GM12878 (cell line): Measurements from ENCODE around the gene NEK11.

Source experiments
- EZH2 ChIP-seq: IDR thresholded peaks from 2 replicates; pipeline ENCODE4 v1.6.1; 2012; ENCODE audit warnings: low read depth, mild to moderate bottlenecking, control low read depth, inconsistent platforms, low read length, borderline replicate concordance; ENCODE audit not compliant: control insufficient read depth
- IKZF1 ChIP-seq: fragments of 450-650 bp; conservative IDR thresholded peaks from 2 replicates; pipeline ENCODE4 v1.6.1; 2017; ENCODE audit warnings: antibody characterized with exemption, mild to moderate bottlenecking
- JUND ChIP-seq: IDR thresholded peaks from 2 replicates; pipeline ENCODE4 v1.6.1; 2012; ENCODE audit warnings: low read depth, mild to moderate bottlenecking, low read length, improper control_type of control experiment, moderate library complexity
- RFX5 ChIP-seq: IDR thresholded peaks from 2 replicates; pipeline ENCODE4 v1.6.1; 2011; ENCODE audit warnings: low read depth, low read length, improper control_type of control experiment
- SUPT20H ChIP-seq: IDR thresholded peaks from 2 replicates; pipeline ENCODE4 v1.6.1; 2011; ENCODE audit warnings: low read depth, mild to moderate bottlenecking, low read length, moderate library complexity, borderline replicate concordance; ENCODE audit not compliant: control insufficient read depth
- TCF7 ChIP-seq: IDR thresholded peaks from 2 replicates; pipeline ENCODE4 v1.6.1; 2014; ENCODE audit warnings: antibody characterized with exemption, borderline replicate concordance
- ZSCAN29 ChIP-seq: fragments of 450-650 bp; IDR thresholded peaks from 2 replicates; pipeline ENCODE4 v1.6.1; 2017; ENCODE audit warnings: mild to moderate bottlenecking, moderate library complexity
- TF ChIP-seq, protein P1 (sequence below), 3 experiments: IDR thresholded peaks in 2 of 3; conservative IDR thresholded peaks in 1 of 3; 2 replicates each; pipeline ENCODE4 v1.5.1; 2011; ENCODE audit warnings: low read depth in 3 of 3, low read length in 3 of 3, mild to moderate bottlenecking in 3 of 3, control low read depth in 2 of 3, moderate library complexity in 2 of 3, inconsistent platforms in 1 of 3, mixed read lengths in 1 of 3; ENCODE audit not compliant: control insufficient read depth in 2 of 3, insufficient read depth in 1 of 3; ENCODE audit errors: extremely low read depth in 1 of 3
- TF ChIP-seq, protein P2 (sequence below): IDR thresholded peaks from 2 replicates; pipeline ENCODE4 v1.6.1; 2012; ENCODE audit warnings: mild to moderate bottlenecking, low read depth, low read length
- TF ChIP-seq, protein P3 (sequence below): IDR thresholded peaks from 2 replicates; pipeline ENCODE4 v1.6.1; 2011; ENCODE audit warnings: low read depth, low read length, improper control_type of control experiment, borderline replicate concordance

DNA sequence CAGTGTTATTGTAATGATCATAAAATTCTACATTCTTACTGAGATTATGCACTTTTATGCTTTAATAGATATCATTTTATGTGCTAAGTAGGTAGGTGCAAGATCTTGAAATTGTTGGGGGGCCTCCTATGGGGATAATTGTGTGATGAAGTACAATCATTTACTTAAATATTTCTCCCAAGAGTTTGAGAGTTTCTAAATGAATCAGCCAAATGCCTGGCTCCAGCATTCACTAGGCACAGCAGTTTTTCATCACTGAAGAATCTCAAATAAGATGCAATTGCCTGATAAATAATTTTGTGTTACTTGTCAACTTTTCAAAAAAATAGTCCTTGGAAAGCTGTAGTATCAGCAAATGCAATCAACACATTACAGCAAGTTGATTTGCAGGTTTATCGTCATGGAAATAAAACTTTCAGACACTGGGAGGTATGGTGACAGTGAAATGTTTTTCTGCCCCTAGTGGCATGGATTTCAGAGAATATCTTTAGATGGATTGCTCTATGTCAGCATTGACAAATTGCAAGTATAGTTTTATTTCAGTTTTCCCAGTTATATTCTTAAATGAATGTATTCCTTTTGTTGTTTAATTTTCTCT lies 167.1 kb downstream of the NEK11 start:
- TF ChIP-seq ZSCAN29, result no peak
- TF ChIP-seq, protein P1, sequence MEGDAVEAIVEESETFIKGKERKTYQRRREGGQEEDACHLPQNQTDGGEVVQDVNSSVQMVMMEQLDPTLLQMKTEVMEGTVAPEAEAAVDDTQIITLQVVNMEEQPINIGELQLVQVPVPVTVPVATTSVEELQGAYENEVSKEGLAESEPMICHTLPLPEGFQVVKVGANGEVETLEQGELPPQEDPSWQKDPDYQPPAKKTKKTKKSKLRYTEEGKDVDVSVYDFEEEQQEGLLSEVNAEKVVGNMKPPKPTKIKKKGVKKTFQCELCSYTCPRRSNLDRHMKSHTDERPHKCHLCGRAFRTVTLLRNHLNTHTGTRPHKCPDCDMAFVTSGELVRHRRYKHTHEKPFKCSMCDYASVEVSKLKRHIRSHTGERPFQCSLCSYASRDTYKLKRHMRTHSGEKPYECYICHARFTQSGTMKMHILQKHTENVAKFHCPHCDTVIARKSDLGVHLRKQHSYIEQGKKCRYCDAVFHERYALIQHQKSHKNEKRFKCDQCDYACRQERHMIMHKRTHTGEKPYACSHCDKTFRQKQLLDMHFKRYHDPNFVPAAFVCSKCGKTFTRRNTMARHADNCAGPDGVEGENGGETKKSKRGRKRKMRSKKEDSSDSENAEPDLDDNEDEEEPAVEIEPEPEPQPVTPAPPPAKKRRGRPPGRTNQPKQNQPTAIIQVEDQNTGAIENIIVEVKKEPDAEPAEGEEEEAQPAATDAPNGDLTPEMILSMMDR (IDR thresholded peaks at IDR 0.05 in 2 of 3, conservative IDR thresholded peaks at IDR 0.05 in 1 of 3; ENCODE audit: control insufficient read depth in 2 of 3, extremely low read depth in 1 of 3, insufficient read depth in 1 of 3, low read depth in 3 of 3, low read length in 3 of 3), result no peak
- TF ChIP-seq SUPT20H, result no peak
- no peak for TF ChIP-seq TCF7
- TF ChIP-seq JUND, result no peak
- TF ChIP-seq RFX5, result no peak
- TF ChIP-seq, protein P2, sequence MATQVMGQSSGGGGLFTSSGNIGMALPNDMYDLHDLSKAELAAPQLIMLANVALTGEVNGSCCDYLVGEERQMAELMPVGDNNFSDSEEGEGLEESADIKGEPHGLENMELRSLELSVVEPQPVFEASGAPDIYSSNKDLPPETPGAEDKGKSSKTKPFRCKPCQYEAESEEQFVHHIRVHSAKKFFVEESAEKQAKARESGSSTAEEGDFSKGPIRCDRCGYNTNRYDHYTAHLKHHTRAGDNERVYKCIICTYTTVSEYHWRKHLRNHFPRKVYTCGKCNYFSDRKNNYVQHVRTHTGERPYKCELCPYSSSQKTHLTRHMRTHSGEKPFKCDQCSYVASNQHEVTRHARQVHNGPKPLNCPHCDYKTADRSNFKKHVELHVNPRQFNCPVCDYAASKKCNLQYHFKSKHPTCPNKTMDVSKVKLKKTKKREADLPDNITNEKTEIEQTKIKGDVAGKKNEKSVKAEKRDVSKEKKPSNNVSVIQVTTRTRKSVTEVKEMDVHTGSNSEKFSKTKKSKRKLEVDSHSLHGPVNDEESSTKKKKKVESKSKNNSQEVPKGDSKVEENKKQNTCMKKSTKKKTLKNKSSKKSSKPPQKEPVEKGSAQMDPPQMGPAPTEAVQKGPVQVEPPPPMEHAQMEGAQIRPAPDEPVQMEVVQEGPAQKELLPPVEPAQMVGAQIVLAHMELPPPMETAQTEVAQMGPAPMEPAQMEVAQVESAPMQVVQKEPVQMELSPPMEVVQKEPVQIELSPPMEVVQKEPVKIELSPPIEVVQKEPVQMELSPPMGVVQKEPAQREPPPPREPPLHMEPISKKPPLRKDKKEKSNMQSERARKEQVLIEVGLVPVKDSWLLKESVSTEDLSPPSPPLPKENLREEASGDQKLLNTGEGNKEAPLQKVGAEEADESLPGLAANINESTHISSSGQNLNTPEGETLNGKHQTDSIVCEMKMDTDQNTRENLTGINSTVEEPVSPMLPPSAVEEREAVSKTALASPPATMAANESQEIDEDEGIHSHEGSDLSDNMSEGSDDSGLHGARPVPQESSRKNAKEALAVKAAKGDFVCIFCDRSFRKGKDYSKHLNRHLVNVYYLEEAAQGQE, result no peak
- TF ChIP-seq, protein P3, sequence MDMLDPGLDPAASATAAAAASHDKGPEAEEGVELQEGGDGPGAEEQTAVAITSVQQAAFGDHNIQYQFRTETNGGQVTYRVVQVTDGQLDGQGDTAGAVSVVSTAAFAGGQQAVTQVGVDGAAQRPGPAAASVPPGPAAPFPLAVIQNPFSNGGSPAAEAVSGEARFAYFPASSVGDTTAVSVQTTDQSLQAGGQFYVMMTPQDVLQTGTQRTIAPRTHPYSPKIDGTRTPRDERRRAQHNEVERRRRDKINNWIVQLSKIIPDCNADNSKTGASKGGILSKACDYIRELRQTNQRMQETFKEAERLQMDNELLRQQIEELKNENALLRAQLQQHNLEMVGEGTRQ, result no peak
- no peak for TF ChIP-seq EZH2
- no peak for TF ChIP-seq IKZF1
